IPS-NIHi11 (cell line): Measurements from ENCODE around the gene ALK.

Experiments
- DNase-seq: peaks from one replicate; pipeline ENCODE4 v3.0.0; 2012; ENCODE audit warnings: mixed read lengths, low spot score

Gene ALK

DNA sequence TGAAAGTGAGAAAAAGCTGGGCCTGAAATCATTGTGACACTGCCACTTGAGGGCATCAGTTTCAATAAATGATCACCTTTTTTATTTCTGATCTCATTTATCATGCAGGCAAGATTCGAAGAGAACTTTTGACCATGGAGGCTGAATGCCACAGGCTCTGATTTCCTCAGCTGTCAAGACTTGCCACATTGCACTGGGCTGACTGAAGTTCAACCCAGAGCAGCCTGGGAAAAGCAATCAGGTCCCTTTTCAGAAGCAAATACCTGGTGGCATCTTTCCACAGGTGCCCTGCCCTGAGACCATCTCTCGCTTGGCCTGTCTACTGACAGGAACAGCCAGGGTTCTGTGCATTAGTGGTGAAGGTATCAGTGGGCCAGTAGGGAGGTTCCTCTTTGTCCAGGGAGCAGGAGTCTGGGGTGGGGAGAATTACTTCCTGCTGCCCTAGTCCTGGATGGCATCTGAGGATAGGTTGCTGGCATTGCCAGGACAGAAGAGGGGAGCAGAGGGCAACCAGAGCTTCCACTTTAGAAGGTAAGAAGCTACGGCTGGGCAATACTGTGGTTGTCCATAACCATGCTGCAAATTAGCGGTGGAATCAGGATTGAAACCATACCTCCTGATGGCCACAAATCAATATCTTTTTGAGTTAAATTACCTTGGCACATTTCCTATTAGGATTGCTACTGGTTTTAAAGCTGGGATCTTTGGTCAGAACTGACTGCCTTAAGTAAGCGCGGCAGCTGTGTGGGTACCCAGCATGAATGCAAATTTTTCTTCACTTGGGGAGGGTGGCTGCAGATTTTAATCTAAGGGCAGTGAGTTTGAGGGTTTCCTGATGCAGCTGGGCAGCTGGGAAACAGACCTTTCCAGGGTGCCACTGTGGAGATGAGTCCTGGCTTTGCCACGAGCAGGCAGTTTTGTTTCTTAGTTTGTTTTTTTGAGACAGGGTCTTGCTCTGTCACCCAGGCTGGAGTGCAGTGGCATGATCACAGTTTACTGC is 394.5 kb downstream of the ALK start:
- DNase-seq, result no peak

DNA sequence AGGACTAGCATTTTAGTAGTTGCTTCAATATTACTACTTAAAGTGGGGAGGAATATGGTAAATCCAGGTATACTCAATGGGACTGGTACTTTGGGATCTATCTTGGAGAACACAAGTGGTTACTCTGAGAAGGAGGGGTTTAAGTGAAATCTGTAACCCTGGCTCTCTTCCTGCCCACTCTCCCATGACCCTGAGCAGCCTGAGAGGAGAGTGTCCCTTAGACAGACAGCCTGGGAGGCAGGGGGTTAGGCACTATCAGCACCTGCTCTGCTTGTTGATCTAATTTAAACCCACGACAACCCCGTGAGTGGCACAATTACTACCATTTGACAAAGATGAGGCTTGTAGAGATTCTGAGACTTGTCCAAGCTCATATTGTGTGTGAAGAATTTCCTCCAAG is 395.5 kb downstream of the ALK start:
- no peak for DNase-seq

DNA sequence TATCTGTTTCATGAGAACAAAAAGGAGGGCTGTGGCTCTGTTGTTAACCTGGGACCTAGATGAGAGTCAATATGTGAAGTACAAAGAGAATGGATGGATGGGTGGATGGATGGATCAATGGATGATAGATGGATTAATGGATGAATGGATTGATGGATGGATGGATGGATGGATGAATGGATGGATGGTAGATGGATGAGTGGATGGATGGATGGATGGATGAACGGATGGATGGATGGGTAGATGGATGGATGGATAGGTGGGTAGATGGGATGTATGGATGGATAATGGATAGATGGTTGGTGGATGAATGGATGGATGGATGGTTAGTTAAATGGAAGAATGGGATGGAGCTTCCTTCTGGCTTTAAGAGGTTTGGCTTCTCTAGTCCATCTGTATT is 396.7 kb downstream of the ALK start:
- no peak for DNase-seq

DNA sequence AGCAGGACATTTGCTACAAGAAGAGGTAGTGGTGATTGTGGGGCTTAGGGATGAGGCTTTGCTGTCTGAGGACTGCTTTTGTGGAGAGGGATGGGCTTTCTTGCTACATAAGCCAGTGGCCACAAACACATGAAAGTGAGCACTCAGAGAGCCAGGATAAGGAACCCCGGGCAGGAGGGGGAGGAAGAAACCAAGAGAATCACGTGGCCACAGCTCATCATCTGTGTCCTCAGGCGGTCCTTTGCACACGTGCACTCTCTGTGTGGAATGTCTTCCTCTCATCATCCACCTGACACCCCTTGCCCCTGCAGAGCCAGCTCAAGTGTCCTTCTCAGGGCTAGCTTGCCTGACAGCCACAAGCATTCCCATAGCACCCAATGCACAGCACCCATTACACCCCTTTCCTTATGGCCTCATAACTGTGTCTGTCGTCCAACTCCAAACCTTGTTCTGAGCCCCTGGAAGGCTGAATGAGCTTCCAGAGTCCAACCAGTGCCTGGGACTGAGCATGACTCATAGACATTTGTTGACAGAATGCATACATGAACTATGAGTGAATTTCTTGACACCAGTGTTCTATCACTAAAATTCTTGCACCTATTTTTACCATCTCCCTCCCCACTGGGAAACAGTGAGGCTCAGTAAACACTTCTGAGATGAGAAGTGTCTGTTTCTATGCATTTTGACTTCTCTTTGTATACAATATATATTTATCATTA is 398.3 kb downstream of the ALK start:
- DNase-seq, result no peak

DNA sequence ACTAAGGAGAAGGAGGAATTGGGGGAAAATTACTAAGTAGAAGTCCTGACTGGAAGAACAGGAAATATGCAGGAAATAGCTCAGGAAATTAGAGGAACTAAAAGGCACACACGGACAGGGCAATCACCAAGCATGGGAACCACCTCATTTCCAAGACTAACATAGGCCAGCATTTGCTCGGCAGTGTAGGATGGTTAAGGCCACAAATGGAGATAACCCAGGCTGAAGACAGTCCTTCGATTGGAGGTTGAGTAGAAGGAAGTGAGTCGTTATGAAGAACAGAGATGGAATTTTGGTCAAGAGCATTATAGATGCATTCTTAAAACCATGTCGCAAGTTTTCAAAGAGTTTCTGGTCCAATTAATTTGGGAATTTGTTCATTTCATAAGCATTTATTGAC is 401.4 kb downstream of the ALK start:
- no peak for DNase-seq

DNA sequence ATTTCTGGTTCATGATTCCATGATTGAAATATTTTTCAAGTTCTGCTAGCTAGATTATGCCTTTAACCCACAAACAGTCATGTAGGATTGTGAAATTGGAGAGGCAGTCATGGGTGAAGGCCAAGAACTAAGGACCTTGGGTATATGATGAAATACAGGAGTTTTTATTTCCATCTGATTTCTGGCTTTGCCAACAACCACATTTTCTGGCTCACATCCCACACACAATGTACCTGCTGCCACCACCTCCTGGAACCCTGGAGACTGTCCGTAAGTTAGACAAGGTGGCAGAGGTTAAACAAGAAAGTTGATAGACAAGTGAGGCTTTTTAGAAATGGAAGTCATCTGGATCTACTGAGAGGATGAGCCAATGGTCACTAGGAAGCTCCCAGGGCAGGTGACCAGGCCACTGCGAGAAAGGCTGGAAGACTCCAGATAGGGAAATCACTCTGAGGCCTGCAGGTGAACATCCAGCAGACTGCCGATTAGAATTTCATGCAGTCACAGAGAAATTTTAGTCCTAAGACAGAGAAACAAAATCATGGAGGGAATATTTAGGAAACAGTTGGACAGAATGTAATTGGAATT is 402.0 kb downstream of the ALK start:
- DNase-seq, result no peak

DNA sequence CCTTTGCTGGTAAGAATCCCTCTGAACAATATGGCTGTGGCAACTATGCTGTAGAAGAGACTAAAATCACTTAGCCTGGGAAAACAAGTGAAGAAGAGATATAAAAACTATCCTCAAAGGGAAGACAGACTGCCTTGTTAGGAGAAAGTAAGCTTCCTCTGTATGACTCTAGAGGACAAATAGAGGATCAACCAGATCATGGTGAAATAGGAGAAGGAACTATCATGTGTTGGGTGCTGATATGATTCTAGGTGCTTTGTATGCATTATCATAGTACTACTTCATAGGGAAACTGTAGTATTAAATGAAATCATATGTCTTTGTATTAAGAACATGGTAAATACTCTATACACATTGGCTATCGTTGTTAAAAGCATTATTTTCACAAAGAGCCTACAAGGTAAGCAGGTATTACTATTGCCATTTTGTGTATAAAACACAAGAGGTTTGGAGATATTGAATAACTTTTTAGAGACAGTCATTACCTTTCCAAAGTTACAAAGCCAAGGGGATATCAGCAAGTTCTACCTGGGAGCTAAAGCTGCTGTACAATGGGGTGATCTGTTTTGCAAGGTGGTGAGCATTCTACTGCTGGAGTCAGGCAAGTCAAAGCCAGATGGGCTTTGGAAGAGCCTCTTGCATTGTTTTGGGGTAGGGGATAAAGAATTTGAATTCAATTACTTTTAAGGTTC is 402.6 kb downstream of the ALK start:
- no peak for DNase-seq

DNA sequence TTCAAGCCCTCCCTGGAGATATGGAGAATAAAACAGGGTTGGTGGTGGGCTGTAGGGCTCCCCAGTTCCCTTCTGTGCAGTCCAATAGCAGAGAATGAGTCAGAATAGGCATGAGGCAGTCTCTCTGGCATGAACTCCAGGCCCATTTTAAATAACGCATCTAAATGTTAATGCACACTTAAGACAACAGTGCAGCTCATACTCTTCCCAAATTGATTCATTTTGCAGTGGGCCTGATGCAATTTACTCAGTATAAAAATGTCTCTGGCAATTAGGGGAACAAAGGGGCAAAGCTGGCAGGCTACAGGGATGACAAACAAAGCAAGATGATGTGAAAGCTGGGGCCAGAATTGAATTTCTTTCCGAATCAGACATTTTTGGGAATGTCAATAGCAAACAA is 403.4 kb downstream of the ALK start:
- no peak for DNase-seq

DNA sequence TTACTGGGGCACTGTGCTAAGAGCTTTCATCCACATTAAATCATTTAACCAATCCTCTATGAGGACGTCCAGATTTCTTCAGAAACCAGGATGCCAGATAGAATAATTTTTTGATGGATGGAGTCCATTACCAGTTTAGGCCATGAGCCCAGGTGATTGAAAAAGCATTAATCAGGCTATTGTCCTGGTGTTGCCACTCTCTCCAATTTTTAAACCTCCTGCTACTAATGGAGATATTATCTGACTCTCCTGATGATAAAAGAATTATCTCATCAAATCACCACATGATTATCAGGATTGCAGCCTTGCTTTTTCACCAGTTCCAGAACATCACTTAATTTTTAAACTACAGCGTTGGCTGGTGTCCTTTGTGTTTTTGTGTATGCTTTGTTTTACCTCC is 404.0 kb downstream of the ALK start:
- DNase-seq, result no peak

DNA sequence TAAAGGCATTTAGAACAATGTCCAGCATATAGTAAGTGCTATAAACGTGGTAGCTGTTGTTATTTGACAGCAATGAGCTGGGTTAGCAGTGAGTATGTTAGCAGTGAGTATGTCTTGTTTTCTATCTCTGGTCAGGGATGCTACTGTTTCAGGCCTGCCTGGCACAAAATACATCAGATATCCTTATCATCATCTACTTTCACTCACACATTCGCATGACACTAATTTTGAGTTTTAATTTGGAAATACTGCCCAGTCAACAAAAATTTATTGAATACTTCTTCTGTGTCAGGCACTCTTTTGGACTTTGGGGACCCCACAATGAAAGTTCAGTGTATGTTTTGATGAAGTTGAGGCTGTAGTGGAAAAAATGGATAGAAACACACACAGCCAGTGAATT is 404.6 kb downstream of the ALK start:
- no peak for DNase-seq

DNA sequence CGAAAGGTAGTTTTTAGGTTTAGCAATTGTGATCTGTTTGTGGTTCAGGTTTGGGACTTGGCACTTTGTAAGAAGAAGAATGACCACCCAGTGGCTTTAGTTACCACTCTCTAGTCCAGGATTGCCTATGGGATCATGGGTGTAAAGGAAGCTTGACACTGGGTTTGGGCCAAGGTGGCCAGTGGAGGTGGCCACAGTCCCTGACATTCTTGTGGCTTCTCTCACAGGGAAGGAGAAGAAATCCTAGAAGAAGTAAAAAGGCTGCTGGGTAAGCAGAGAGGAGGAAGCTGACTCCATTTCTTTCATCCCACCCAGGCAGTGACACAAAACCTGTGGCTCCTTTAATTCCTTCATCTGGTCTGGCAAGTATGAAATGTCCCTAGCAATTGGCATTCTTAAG is 411.5 kb downstream of the ALK start:
- no peak for DNase-seq

DNA sequence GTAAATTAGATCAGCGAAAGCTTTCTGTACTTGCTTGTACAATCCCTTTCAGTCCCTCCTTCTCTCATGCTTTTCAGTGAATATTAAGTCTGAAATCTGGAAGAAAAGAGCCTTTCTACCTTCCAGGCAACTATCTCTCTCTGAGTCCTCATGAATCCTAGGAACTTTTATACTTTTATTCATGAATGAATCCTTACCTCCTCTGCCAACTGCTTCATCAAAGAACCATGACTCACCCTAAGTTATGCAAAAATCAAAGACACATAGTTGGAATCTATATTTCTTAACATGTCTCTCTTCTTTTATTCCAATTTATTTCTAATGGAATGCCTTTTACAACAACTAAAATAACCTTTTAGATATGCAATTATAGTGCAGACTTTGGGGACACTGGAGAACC is 412.0 kb downstream of the ALK start:
- DNase-seq, result no peak

DNA sequence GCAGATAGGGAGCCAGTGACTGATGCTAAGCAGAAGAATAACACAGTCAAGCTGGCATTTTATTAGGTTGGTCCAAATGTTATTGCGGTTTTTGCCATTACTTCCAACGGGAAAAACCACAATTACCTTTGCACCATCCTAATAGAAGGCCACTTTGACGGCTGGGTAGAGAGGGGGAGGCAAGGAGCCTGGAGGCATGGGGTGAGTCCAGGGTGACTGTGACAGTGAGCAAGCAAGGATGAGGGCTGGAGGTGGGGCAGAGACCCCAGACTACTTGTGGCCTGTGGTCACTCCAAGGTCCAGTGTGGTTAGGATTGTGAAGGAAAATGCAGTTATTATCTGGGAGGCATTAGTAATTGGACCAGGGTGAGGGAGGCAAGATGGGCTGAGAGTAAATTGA is 416.6 kb downstream of the ALK start:
- no peak for DNase-seq

DNA sequence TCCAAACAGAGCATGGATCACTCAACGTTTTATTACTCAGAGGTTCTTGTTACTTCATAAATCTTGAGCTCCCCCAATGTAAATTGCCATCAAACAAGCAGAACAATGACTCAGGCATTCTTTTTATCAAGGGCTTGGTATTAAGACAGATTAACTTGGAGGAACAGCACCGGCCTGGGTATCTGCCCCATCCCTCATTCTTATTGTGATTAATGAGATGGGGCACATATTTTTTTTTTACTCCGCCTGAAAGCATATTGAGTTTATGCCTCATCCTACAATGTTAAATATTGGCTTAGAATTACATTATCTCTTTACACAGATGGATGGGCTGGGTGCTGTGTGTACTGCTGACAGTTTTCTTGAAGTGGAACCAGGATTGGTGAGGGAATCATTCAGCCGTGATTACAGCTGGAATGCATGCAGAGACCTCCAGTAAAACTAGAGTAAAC is 418.9 kb downstream of the ALK start:
- DNase-seq, result no peak

DNA sequence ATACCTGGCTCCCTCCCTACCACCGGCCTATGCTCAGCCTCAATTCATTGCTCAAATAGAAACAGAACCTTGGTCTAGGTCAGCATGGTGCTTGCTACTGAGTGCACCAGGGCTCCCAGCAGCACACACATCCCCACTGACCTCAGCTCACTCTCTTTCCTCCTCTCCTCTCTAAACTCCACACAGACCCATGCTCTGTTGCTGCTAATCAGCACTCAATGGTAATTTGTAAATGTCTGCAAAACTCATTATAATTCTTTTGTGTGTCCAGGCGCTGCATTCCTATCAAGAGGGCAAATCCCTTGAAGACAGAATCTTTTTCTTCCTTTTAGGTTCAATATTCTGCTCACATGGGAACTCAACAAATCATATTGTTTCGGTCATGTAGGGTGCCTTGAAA is 424.0 kb downstream of the ALK start:
- DNase-seq, result no peak

DNA sequence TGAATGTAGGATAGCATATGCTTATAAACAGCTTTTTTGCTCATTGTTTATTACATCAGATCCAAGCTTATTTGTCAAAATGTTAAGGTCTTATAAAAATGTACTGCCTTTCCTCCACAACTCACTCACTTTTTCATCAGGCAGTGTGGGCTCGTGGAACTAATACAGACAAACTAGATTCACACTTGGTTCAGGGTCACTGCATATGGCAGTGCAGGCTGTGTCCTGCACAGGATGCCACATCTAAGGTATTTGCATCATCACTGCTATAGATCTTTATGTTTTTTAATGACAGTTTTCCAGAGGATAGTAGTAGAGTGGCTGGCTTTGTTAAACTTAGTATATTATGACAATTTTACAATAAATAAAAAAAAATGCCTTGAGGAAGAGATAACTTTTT is 425.2 kb downstream of the ALK start:
- DNase-seq, result no peak

DNA sequence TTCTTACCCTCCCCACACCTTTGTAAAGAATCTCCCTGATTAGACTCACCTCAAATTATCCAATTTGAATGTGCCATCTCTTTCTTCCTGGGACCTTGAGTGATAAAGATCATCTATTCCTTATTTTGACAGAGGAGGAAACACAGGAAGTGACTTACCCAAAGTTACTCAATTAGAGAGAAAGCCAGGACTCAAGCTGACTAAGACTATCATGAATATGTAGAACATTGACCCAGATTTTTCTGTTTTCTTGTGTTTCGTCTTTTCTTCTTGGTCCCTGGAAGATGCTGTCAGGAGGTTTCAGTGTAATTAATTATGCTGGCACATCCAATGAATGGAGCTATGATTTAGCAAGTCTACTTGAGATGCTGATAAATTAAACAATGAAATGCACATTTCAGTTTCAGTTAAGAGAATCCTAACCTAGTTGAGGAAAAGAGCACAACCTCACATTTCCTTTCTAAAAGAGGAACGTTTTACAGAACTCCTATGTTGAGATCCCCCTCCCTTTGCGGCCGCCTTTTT is 425.8 kb downstream of the ALK start:
- DNase-seq, result no peak

DNA sequence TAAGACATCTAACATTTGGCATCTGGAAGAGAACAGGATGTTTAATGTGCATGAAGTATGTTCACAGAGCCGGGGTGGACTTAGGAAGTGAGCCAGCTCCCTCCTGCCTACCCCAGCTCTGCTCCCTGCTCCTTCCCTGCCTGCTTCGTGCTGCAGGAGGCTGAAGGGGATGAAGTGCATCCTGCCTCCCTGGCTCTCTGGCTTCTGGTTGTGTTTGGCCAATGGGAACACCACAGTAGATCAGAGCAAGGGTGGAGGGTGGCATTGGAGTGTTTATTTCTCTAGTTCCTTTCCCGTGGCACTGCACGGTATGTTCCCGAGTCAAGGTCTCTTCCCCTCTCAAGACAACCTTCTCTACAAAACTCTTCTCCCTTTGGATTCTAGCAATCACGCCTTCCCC is 426.3 kb downstream of the ALK start:
- no peak for DNase-seq

DNA sequence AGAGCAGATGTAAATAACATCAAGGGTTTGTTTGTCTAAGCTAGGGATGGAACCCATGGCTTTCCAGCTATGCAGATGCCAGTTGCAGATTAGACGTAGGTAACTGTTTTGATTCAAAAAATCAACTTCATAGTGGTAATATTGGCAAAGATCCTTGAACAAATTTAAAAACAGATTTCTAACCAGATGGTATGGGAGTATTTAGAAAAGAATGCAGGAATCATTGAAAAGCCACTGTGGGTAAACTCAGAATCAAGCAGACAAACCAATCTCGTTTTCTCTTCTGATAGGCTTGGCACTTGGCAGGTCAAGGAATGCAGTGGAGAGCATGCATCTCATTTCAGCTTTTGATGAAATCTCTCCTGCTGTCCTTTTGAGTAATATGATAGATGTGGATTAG is 428.7 kb downstream of the ALK start:
- no peak for DNase-seq

DNA sequence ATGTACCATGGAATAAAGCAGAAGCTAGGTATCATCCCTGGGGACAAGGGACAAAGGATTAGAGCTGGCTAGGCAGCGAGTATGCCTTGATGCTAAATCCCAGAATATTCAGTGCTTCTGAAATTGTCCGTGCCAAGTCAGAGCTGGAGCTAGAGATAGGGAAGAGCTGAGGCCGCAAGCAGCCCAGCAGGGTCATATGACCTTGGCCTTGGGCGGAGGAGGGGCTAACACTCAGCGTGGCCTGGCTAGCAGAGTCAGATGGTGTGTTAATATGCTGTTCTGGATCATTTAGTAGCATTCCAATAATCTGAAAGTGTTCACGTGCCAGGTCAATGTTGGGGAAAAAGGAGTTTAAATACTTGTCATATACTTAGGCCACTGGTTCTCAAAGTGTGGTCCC is 431.3 kb downstream of the ALK start:
- DNase-seq, result no peak

DNA sequence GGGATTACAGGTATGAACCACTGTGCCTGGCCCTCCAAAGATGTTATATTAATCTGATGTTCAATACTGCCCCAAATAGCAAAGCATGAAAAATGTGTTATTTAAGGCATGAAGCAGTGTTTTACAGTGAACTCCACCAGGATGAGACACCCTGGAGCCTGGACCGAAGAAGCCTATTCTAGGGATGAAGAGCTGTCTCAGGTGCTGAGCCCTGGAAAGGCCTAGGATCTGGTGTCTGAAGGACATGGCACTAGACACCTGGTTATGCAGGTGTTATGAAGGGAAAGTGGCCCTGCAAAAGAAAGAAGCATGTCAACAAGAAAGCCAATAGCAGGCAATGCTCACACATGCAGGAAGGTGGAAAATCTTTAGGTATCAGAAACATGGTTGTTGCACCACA is 431.8 kb downstream of the ALK start:
- no peak for DNase-seq

DNA sequence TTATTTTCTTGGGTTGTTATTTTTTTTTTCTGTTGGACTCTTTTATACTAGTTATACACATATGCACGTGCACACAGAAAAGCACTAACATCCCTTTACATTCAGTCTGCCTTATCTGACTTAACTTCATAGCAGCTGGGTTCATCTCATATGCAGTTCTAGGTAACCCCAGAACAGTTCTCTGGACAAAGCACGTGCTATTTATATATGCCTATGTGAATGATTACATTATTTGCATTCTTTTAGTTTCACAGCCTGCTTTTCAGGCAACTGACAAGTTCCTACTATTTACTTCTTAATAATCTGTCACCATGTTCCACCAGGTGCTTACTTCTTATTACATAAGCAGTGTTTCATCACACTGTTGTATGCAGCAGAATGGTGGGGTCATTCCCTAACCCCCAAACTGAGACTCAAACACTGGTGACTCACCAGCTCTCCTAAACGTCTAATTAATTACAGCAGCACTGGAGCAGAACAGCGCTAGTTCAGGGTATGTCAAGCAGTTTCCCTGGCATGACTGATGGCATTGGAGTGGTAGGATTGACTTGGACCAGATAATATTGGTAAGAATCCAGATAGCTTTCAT is 433.3 kb downstream of the ALK start:
- no peak for DNase-seq
